HPDE6-E6E7 (cell line): ENCODE results near the gene DLG2.
"Not testable (repeated sequence)": the region's sequence is repeated elsewhere in the genome, so short reads cannot be mapped to it uniquely, and the experiment has no call there.

ENCODE experiments used
- DNase-seq: peaks from one replicate; pipeline ENCODE4 v3.0.0; 2011; ENCODE audit warnings: missing footprints; ENCODE audit errors: extremely low spot score

The DLG2 gene

GRCh38 chr11:83785942-83786341 lies 1841.2 kb downstream of the DLG2 start:
- DNase-seq: no peak

DNA sequence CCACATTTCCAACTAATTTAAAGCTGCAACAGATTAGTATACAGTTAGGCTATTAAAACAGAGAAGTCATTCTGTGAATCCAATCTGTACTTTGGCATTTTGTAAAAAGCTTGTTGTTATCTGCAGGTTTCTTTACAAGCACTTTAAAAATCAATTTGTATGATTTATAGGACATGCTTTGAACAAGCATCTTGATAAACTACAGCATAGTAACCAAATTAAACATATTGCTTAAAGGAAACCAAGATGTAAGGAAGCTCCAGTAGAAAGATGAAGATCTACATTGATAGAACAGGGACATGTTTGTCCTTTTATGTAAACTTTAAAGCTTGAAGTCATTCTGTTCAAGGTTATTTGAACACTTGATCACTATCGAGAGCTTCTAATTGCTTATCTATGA lies 1842.7 kb downstream of the DLG2 start:
- no peak for DNase-seq

DNA sequence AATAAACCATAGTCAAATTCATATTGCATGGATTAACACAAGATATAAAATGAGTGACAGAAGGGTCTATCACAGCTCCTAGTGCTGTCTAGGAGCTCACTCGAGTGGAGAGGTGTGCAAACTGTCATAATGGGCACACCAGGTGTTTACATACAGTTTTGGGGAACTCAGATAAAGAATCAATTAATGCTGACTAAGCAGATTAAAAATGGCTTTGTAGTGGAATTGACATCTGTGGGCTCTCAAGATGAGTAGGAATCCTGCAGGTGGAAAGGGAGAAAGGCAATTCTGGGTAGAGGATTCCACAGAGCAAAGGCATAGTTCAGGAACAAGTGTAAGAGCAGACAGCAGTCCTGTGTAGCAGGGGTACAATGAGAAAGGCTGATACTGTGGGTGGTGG lies 1844.8 kb downstream of the DLG2 start:
- DNase-seq: no peak

DNA sequence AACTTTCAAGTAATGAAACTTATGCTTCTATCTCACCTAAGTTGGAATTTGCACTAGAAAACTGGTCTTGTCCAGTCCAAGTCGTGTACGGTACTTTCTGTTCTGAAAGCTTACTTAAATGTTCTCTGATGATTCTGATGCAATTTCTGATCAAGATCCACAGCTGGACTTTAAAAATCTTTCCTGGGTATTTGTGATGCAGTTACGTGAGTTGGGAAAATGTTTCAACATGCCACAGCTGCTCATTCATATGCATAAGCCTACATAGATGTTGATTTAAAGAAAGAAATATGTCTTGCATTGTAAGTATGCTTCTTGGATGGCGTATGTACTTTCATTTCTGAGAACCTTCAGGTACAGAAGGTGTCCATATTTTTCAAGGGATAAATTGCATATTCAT lies 1847.3 kb downstream of the DLG2 start:
- no peak for DNase-seq

DNA sequence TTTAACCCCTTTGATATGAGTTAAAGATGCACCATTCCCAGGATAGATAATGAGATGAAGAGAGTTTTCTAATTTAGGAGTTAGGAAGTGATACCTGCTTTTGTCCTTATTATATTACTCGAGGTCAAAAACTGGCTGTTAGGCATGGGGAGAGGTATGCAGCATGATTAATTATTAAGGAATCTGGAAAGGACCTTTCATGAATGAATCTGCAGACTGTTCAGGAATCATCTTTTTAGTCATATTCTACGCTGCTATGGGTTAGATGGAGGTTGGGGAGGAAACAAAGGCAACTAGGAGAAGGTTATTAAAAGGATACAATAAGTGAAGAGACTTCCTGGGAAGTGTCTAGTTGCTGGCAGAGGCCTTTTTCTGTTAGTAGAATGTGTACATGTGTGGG lies 1848.5 kb downstream of the DLG2 start:
- no peak for DNase-seq

DNA sequence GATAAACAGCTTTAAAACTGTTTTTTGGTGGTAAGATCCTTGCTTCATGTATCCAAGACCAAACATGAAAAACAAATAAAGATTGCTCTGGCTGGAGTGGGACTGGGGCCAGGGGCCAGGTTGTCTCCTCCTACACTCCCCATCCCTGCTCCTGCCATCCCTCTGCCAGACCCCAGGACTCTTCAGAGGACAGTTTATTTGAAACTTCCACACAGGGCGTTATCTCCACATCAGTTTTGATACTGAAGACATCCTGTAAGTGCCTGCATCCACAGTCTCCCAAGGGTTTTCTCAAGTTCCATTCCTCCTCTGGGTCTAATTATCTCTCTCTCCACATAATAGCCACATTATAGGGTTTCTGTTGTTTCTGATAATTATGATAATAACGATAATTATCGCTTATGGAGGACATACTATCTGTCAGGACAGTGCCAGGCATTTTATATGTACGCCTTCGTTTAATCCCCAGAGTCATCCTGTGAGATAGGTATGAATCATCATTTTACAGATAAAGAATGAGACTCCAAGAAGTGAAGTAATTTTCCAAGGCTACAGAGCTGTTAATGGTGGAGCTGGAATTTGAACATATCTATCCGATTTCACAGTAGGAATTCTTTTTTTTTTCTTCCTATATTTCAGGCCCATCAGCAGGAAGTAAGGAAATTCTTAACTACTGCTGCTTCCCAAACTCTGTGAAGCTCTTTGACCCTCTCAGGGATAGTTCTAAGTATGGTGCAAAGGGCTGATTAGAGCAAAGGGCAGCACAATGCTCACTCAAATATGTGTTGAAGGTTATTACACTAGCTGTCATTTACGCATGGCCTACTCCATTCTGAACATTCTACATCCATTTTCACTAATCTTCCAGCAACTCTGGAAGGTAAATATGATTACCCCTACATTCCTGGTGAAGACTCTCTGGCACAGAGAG lies 1852.9 kb downstream of the DLG2 start:
- DNase-seq: no peak

GRCh38 chr11:83768489-83768888 lies 1858.7 kb downstream of the DLG2 start:
- no peak for DNase-seq

DNA sequence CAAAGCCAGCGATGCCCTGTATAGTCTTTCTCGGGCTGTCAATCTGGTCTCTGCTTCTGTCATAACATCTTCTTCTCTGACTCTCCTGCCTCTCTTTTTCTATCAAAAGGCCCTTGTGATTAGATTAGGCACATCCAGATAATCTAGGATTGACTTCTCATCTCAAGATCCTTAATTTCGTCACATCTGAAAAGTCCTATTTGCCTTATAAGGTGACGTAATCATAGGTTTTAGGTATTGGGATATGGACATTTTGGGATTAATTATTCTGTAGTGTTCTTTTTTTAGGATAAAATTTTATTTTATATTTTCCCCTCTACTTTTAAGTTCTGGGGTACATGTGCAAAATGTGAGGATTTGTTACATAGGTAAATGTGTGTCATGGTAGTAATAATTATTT lies 1860.2 kb downstream of the DLG2 start:
- no peak for DNase-seq

DNA sequence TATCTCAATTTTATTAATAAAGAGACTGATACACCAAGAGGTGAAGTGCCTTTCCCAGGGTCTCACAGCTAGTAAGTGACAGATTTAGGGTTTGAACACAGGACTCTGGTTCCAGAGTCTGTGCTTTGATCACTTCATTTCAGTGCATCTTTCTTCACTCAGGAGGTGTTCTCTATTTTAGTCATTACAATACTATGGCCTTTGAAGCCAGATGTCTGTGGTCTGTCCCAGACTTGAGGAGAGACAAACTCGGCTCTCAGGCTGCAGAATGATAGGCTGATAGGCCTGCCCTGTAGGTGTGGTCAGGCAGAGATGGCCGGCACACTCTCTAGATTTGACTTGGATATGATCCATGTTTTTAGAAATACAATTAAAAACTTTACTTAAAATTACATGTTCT lies 1862.5 kb downstream of the DLG2 start:
- no peak for DNase-seq

DNA sequence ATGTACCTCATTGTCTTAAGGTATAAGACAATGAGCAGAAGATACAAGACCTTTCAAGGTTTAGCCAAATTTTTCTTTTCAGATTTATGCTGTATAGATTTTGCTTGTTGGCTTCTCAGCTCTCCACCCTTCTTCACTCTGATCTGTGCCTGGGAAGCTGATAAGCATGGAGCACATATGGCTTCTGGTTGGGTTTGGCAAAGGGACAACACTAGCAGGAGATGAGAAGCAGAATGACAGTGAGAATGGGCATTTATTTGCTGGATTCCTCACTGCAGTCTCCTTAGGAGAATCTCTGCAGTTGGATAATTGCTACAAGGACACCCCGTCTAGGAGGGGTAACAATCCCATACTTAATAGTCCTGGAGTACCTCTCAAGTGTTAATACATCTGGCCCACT lies 1866.2 kb downstream of the DLG2 start:
- no peak for DNase-seq

GRCh38 chr11:83759148-83759547 lies 1868.0 kb downstream of the DLG2 start:
- no peak for DNase-seq

- no peak for DNase-seq
Measured at GRCh38 chr11:83751041-83751440, 1876.1 kb downstream of the DLG2 start.

DNA sequence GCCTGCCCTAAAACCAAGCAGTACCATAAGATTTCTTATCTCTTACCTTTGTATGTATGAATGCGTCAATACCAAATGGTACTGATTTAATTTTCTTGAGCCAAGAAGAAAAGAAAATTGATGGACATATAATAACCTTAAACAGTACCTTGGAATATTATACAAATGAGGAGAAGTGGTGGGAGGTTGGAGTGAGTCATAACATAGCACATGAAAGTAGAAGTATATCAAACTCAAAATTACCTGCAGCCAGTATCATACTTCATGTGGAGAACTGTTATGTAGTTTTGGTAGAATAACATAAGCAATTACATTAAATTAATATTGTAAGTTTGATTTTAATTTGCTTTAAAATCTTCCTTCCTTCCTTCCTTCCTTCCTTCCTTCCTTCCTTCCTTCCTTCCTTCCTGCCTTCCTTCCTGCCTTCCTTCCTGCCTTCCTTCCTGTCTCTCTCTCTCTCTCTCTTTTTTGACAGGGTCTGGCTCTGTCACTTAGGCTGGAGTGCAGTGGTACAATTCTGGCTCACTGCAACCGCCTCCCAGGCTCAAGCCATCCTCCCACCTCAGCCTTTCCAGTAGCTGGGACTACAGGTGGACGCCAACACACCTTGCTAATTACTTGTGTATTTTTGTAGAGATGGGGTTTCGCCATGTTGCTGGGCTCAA lies 1880.1 kb downstream of the DLG2 start:
- no peak for DNase-seq

GRCh38 chr11:83744620-83745192 lies 1882.4 kb downstream of the DLG2 start:
- DNase-seq: no peak

DNA sequence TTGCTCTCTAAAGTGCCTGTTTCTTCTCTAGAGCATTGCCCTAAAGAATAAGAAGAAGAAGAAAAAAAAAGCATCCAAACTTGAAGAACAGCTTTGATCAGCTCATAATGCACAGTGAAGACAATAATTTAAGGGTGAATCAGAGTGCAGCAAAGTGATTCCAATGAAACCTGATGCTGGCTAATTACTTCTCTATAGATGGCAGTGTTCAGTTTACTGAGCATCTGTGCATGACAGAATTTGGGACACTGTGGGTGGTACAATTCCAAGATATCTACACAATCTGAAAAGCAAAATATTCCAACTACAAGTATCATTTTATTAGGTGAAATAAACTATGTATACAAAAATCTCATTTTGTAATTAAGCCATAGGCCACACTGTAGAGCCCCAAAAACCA lies 1890.5 kb downstream of the DLG2 start:
- DNase-seq: no peak

DNA sequence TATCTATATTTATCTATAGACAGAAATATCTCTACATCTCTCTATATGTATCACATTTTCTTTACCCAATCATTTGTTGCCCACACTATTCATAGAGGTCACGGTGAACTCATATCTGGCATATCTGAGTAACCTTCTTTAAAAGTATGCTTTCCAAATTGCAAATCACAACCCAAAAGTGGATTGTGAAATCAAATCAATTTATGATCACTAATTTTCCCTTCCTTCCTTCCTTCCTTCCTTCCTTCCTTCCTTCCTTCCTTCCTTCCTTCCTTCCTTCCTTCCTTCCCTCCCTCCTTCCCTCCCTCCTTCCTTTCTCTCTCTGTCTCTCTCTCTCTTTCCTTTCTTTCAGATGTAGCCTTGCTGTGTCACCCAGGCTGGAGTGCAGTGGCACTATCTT lies 1893.0 kb downstream of the DLG2 start:
- no peak for DNase-seq

DNA sequence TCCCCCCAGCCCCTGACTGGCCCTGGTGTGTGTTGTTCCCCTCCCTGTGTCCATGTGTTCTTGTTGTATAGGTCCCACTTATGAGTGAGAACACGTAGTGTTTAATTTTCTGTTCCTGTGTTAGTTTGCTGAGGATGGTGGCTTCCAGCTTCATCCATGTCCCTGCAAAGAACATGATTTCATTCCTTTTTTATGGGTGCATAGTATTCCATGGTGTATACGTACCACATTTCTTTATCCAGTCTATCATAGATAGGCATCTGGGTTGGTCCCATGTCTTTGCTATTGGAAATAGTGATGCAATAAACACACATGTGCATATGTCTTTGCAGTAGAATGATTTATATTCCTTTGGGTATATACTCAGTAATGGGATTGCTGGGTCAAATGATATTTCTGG lies 1895.9 kb downstream of the DLG2 start:
- not testable (repeated sequence) for DNase-seq

DNA sequence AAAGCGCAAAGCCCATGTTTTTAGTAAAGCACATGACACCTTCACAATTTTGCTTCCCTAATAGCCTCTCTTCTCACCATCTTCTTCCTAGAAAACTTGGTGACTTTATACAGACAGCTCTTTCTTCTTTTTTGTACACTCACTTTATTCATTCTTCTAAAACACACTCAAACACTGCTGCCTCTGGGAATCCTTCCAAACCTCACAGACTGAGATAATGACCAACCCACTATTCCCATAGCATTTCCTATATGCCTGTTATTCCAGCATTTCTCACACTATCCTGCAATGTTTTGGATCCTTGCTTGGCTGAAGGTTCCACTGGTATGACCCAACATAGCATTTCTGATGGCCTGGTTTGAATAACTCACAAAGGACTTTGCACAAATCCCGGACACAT lies 1898.9 kb downstream of the DLG2 start:
- no peak for DNase-seq

DNA sequence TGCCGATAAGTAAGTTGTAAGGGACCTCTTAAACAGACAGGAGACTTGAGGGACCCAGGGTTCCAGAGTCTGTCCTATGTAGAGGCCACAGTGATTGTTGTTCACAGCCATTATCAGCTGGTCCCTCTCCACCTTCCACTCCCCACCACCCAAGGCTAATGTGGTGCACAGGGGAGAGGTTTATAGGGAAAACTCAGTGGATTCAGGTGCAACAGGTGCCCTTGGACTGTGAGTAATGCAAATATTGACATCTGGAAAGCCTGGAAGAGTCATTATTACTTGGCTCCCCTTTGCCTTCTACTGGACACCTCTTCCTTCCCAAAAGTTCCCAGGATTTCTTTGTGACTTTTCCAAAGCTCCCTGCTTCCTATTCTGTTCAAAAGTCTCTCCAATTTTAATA lies 1899.9 kb downstream of the DLG2 start:
- DNase-seq: no peak

GRCh38 chr11:83726316-83726715 lies 1900.8 kb downstream of the DLG2 start:
- DNase-seq: no peak

- DNase-seq: no peak
Measured at GRCh38 chr11:83725728-83726127, 1901.4 kb downstream of the DLG2 start.

- DNase-seq: no peak
Measured at GRCh38 chr11:83725269-83725560, 1901.9 kb downstream of the DLG2 start.

- DNase-seq: no peak
Measured at GRCh38 chr11:83723999-83724398, 1903.1 kb downstream of the DLG2 start.
